ENCODE measurements around the gene TCAP.

The TCAP gene

DNA sequence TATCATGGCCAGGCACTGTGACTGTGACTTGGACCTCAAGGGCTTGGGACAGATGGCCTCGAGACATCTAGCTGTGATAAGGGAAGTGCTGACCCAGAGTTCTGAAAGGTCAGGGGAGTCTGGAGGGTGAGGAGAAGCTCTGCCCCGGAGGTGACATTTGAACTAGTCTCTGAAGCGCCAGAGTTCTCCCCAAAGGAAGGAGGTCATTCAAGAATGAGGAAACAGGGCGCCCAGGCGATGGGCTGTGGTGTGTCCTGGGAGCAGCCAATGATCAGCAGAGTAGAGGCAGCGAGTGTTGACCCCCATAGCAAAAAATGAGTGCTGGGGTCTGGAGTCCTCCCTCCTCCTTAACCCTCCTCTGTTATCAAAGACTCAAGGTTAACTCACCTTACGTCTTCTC lies 23.3 kb upstream of the TCAP start:
- peaks cover 27% of the 10 kb centered on the region for H3K4me1 Mint-ChIP-seq
- no peaks in the 10 kb centered on the region for H3K27me3 Mint-ChIP-seq (ENCODE audit: low read depth)
- no peak overlapping the region for H3K4me3 Mint-ChIP-seq
- TF ChIP-seq, protein P1, sequence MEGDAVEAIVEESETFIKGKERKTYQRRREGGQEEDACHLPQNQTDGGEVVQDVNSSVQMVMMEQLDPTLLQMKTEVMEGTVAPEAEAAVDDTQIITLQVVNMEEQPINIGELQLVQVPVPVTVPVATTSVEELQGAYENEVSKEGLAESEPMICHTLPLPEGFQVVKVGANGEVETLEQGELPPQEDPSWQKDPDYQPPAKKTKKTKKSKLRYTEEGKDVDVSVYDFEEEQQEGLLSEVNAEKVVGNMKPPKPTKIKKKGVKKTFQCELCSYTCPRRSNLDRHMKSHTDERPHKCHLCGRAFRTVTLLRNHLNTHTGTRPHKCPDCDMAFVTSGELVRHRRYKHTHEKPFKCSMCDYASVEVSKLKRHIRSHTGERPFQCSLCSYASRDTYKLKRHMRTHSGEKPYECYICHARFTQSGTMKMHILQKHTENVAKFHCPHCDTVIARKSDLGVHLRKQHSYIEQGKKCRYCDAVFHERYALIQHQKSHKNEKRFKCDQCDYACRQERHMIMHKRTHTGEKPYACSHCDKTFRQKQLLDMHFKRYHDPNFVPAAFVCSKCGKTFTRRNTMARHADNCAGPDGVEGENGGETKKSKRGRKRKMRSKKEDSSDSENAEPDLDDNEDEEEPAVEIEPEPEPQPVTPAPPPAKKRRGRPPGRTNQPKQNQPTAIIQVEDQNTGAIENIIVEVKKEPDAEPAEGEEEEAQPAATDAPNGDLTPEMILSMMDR (IDR thresholded peaks at IDR 0.05; ENCODE audit: unreplicated experiment in 3 of 3): no peak
- no peak overlapping the region for H3K27ac Mint-ChIP-seq
- H3K36me3 Mint-ChIP-seq (ENCODE audit: low read depth): peaks cover 3% of the 10 kb centered on the region
- no peaks in the 10 kb centered on the region for H3K9me3 Mint-ChIP-seq

- TF ChIP-seq, protein P1 (IDR thresholded peaks at IDR 0.05; ENCODE audit: unreplicated experiment in 3 of 3): no peak
- no peaks in the 10 kb centered on the region for H3K9me3 Mint-ChIP-seq
- peaks cover 24% of the 10 kb centered on the region for H3K4me1 Mint-ChIP-seq
- H3K36me3 Mint-ChIP-seq (ENCODE audit: low read depth): peaks cover 3% of the 10 kb centered on the region
- H3K4me3 Mint-ChIP-seq: no peak overlapping the region
- no peak overlapping the region for H3K27ac Mint-ChIP-seq
- H3K27me3 Mint-ChIP-seq (ENCODE audit: low read depth): no peaks in the 10 kb centered on the region
Measured at GRCh38 chr17:39642291-39643074, 22.7 kb upstream of the TCAP start.

DNA sequence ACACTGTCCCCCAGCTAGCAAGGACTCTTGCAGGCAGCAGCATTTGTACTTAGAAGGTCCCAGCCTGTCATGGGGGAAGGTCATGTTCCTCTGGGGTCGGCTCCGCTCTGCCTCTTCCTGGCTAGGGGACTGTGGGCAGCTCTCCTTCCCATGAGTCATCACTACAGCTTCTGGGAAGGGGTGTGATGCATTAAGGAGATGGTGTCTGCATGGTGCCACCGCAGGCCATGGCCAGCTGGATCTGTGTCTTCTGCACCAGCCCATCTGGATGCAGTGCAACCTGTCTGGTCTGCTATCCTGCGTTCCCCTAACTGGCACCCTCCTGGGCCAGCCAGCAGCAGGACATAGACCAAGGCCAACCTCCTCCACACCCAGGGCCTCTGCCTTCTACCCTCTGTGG lies 21.9 kb upstream of the TCAP start:
- Mint-ChIP-seq H3K36me3 (ENCODE audit: low read depth) (peaks cover 3% of the 10 kb centered on the region), H3K27ac (no peak overlapping the region), H3K4me3 (no peak overlapping the region), H3K4me1 (peaks cover 16% of the 10 kb centered on the region), H3K27me3 (ENCODE audit: low read depth) (no peaks in the 10 kb centered on the region), H3K9me3 (no peaks in the 10 kb centered on the region)
- TF ChIP-seq, protein P1 (IDR thresholded peaks at IDR 0.05; ENCODE audit: unreplicated experiment in 3 of 3): no peak

DNA sequence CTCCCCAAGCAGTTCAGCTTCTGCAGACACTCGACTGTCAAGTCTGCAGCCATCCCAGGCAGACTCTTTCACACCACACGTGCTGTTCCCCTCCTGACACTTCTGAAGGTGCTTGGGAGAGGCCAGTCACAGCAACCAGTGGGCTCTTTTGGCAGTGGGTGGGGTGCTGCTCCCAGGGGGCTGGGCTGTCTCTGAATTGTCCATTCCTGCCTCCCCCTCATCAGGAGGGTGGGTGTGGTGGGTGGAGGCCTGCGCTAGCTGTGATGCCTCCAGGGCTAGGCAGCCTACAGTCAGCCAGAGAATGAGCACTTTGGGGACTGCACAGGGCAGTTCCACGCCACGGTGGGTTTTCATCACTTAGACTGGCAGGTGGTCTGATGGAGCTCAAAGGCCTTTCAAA lies 17.9 kb upstream of the TCAP start:
- Mint-ChIP-seq H3K4me1 (peaks cover 19% of the 10 kb centered on the region), H3K27me3 (ENCODE audit: low read depth) (no peaks in the 10 kb centered on the region), H3K27ac (no peak overlapping the region), H3K9me3 (no peaks in the 10 kb centered on the region), H3K36me3 (ENCODE audit: low read depth) (peaks cover 8% of the 10 kb centered on the region), H3K4me3 (no peak overlapping the region)
- TF ChIP-seq, protein P1 (IDR thresholded peaks at IDR 0.05; ENCODE audit: unreplicated experiment in 3 of 3): no peak

GRCh38 chr17:39648616-39649366 lies 16.4 kb upstream of the TCAP start:
- peak overlapping the region in 1 of 3 experiments; percentile 3 for H3K4me3 Mint-ChIP-seq
- no peaks in the 10 kb centered on the region for H3K9me3 Mint-ChIP-seq
- H3K27me3 Mint-ChIP-seq (ENCODE audit: low read depth): no peaks in the 10 kb centered on the region
- TF ChIP-seq, protein P1 (IDR thresholded peaks at IDR 0.05; ENCODE audit: unreplicated experiment in 3 of 3): no peak
- H3K4me1 Mint-ChIP-seq: peaks cover 29% of the 10 kb centered on the region
- H3K27ac Mint-ChIP-seq: peak overlapping the region; percentile 18 to 87 (median 77)
- peaks cover 8% of the 10 kb centered on the region for H3K36me3 Mint-ChIP-seq (ENCODE audit: low read depth)

Measured in nephron (organoid).